Measurements from ENCODE around the gene C12orf56.
"Not testable (repeated sequence)": the region's sequence is repeated elsewhere in the genome, so short reads cannot be mapped to it uniquely, and the experiment has no call there.

The C12orf56 gene

GRCh38 chr12:64385468-64385867, 5.1 kb downstream of the C12orf56 start:
- peak; percentile 29 for DNase-seq

DNA sequence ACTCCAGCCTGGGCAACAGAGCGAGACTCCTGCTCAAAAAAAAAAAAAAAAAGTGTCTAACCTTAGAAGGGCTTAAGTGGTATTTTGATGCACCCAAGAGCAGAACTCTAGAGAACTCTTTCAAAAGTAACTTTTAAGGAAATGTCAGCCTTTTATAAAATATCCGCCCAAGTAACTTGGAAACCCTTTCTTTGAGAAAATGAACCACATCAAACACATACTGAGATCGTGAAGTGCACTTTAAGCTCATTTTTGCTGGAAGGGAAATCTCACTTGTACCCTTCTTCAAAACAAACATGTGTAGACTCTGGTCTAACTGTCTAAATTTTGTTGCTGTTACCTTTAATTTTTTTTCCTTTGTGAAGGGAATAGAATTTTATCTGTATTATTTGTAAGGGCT, 5.5 kb downstream of the C12orf56 start:
- DNase-seq, result no peak

DNA sequence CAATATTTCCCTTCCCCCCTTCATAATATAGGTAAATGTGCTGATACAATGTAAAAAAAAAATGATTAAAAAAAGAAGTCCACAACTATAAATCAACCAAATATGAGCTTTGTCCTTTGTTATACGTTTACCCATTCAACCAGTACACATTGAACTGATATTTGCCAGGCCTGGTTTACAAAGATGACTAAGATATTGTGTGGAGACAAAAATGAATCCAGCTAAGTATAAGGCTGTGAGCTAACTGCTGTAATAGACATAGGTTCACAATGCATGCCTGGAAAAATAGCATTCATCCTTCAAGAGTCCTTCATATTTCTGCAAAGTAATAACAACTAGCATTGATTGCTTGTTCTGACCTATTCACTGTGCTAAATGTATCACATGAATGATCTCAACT, 6.9 kb downstream of the C12orf56 start:
- no peak for DNase-seq

DNA sequence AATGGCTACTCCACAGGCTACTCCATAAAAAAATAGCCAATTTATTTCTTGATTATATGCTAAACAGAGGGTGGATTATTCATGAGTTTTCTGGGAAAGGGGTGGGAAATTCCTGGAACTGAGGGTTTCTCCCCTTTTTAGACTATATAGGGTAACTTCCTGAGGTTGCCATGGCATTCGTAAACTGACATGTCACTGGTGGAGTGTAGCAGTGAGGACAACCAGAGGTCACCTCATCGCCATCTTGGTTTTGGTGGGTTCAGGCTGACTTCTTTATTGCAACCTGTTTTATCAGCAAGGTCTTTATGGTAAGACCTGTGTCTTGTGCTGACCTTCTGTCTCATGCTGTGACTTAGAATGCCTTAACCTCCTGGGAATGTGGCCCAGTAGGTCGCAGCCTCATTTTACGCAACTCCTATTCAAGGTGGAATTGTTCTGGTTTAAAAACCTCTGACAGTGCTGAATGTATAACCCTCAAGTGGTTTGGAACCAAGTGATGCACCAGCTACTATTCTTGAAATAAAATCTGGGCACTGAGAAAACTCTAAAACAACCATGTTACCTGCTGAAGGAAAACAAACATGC, 27.7 kb downstream of the C12orf56 start:
- no peak for DNase-seq

DNA sequence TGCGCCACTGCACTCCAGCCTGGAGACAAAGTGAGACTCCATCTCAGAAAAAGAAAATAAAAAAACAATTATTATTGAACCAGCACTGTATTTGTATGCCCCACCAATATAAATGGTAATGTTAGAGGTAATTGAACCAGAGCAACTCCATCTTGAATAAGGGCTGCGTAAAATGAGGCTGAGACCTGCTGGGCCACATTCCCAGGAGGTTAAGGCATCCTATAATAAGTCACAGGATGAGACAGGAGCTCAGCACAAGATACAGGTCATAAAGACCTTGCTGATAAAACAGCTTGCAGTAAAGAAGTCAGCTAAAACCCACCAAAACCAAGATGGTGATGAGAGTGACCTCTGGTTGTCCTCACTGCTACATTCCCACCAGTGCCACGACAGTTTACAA, 29.4 kb downstream of the C12orf56 start:
- not testable (repeated sequence) for DNase-seq

DNA sequence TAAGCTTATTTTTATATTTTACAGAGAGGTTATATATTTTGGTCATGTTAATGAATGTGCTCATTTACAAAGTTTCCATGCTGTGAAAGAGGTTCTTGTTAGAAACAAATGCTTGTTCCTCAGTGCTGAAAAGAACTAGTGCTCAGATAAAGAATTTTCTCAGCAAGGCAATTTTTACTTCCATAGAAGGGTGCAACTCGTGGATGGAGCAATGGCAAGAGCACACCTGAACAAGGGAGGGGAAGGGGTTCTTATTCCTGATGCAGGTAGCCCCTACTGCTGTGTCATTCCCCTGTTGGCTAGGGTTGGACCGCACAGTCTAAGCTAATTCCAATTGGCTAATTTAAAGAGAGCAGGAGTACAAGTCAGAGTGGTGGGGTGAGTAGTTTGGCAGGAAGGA, 34.3 kb downstream of the C12orf56 start:
- not testable (repeated sequence) for DNase-seq

DNA sequence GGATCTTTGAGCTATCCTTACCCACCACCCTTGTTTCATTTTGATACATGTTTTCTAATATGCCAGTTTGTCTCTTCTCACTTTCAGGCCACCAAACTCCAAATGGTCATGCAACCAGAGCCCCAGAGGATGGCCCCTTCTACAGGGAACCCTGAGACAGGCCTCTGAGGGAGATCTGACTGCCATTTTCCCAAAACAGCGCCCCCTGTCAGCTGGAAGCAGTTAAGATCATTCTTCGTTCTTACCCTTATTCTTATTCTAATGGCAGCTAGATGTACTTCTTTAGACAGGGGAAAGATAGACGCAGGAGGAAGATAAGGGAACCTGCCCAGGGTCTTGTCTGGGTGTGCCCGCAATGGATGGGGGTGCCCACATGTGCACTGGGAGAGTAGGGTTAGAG, 38.4 kb downstream of the C12orf56 start:
- DNase-seq, result no peak

- DNase-seq, result no peak
These were observed 39.3 kb downstream of the C12orf56 start for GRCh38 chr12:64351265-64351664.

- no peak for DNase-seq
These were observed 42.9 kb downstream of the C12orf56 start for GRCh38 chr12:64347630-64348029.

DNA sequence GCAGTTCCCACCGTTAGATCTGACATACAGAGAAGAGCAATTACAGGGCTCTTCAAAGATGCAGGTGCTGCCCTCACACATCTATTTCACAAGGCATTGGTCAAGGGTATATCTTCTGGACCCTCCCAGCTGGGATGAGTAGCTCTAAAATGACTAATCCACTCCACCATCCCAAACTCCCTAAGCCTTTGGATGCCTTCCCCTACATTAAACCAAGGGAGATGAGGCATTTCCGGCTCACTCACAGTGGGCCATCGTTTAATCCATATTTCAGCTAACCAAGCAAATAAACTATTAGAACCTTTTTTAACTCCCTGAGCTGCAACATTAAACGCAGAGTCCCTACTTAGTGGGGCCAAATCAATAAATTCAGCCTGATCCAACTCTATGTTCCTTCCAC, 45.9 kb downstream of the C12orf56 start:
- DNase-seq, result not testable (repeated sequence)

DNA sequence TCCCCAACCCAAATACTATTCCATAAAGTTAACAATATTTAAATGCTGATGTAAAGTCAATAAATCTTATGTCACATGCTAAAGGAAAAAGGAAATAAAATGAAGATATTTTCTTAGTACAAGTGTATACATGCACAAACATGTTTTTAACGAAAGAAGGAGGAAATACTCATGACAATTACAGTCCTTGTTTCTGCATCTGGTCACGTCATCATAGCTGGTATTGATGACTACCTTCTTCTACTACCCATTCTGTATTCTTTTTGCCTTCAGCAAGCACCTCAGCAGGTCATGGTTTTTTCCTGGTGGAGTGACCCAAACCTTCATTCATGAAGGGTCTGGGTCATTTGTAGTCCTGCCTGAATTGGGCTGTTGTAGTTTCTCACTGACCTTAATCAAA, 50.0 kb downstream of the C12orf56 start:
- not testable (repeated sequence) for DNase-seq

DNA sequence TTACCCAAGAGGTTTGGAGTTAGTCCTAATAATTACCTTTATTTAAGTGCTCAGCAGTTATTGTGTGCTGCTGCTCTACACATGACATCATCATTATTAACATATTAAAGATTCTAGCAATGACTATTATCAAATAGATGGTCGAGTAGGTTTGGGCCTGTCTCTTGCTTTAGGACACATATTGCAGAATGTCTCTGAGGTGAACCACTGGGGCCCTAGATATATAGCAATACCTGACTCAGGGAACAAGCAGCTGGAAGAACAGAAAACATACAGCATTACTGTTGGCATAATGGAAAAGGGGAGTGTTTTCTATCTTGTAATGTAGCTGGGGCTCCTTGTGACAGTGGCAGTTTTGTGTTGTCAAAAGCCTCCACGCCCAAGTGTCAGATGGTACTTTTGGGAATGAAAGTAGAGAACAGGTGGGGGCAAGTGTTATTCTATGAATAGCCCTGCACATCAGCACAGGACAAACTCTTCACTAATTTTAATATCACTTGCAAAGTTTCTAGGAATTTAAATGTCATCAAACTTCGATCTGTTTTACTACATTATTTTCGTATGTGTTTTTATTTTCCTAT, 54.6 kb downstream of the C12orf56 start:
- DNase-seq, result no peak

DNA sequence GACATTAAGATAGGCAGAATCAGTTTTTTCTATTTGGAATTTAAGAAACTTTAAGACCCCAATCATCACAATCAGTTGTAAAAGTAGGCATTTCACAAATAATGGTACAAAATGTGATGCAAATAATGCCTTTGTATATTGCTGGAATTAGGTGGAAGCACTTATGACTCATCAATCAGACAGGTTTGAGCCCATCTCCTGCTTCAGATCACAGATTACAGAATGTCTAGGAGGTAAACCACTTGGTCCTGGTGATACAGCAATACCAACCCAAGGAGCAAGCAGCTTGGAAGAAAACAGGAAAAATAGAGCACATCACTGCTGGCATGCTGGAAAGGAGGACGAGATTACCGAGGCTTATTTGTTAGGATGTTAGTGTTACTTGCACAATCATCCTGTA, 57.6 kb downstream of the C12orf56 start:
- no peak for DNase-seq

DNA sequence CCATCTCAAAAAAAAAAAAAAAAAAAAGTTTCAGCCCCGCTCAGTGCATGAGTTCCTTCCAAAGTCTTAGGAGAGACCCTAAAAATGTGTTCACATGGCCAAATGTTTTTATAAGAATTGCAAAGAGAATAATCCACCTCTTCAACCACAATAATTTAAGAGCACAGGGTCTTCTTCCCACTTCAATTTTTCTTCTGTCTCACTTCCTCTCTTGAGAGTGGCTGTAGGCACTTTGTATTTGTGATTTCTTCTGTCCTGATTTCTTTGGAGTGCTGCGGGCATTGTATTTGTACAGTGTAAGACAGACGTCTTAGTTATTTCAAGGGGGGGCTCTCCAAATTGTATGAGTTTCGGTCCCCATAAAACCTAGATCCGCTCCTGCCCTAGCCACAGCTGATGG, 58.3 kb downstream of the C12orf56 start:
- no peak for DNase-seq

DNA sequence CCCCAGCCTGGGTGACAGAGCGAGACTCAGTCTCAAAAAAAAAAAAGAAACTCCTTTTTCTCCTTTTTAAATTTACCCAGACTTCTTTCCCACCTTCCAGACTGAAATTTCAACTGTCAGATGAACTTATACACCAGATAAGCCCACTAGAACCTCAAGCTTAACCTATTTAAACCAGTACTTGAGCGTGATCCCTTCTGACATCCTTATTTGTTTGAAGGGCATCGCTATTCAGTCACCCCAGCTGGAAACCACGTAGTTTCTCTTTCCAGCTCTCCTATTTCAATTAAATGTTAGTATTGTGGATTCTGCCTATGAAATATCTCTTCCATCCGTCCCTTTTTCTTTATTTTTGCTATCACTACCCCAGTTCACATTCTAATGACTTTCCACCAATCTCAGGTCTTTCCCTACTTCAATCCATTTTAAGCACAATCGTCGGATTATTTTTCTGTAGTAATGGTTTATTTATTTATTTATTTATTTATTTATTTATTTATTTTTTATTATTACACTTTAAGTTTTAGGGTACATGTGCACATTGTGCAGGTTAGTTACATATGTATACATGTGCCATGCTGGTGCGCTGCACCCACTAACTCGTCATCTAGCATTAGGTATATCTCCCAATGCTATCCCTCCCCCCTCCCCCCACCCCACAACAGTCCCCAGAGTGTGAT, 61.4 kb downstream of the C12orf56 start:
- not testable (repeated sequence) for DNase-seq

DNA sequence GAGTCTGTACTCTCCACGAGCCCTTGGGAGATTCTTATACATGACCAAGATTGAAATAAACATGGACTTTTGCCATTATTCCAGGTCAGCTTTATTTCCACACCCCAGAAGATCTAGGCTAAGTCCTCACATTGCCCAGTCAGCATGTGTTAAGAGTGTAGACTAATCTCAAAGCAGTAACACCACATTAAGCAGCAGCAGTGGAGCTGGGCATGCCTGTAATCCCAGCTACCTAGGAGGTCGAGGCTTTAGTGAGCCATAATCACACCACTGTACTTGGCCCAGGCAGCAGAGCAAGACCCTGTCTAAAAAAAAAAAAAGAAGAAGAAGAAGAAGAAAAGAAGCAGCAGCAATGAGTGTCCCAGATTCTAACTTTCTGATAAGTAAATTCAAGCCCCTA, 65.5 kb downstream of the C12orf56 start:
- no peak for DNase-seq

- no peak for DNase-seq
These were observed 66.9 kb downstream of the C12orf56 start for GRCh38 chr12:64323476-64324225.

DNA sequence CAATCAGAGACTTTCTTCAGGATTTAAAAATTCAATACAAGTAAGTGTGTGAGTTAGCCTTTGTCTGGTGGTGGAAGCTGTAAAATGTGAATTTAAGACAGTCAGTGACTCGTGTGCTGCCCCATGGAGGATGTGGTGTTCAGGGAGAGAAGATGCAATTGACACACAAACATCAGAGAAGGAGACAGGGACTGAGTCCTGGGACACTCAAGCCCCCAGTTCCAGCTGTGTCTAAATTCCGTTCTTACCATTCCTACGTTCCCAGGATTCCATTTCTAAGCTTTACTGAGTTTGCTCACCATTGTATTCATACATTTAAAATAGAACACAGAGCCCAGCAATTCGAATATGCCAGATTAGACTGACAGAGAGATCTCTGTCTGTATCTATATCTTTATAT, 67.6 kb downstream of the C12orf56 start:
- no peak for DNase-seq

GRCh38 chr12:64320611-64321010, 69.9 kb downstream of the C12orf56 start:
- DNase-seq, result no peak

GRCh38 chr12:64319540-64320225, 70.9 kb downstream of the C12orf56 start:
- DNase-seq, result not testable (repeated sequence)

DNA sequence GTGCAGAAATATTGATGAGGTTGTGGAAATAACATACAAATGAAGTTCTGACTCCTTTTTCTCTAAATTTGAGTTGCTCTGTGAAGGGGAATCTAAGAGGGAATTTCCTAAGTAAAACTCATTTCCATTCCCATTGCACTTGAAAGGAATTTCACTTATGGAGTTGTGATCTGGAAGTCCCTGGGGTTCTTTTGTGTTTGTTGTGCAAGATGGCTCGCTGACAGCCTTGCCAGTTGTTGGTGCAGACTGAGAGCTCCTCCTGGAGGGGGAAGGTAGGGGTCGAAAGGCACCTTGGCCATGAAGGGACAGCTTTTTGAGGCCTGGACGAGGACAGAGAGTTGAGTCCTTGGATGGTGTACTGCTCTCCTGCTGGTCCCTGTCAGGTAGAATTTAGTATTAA, 72.0 kb downstream of the C12orf56 start:
- DNase-seq, result no peak

DNA sequence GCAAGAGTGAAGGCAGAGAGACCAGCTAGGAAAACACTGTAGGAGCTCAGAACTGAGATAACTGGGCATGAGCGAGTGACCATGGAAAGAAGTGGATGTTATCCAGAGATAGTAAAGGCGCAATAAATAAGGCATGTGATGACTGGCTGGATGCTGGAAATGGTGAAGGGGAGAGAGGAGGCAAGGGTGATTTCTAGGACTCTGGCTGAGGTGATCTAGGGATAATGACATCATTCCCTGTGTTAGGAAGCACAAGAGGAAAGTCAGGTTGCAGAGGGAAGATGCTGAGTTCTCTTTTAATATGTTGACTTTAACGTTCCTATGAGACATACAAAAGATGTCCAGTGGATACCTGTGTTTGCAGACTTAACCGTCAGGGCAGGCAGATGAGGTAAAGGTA, 78.7 kb downstream of the C12orf56 start:
- DNase-seq, result no peak

- no peak for DNase-seq
These were observed 86.0 kb downstream of the C12orf56 start for GRCh38 chr12:64304571-64304970.

Measured in activated naive CD4-positive, alpha-beta T cell treated with anti-CD3 and anti-CD28 coated beads, Interleukin-2, amount 50 U/mL, for 16 hours (primary cell).